Measurements from ENCODE around the gene IER2.
A peak's percentile ranks its signal among the peaks of the same experiment; 100 is the strongest.

Gene IER2

DNA sequence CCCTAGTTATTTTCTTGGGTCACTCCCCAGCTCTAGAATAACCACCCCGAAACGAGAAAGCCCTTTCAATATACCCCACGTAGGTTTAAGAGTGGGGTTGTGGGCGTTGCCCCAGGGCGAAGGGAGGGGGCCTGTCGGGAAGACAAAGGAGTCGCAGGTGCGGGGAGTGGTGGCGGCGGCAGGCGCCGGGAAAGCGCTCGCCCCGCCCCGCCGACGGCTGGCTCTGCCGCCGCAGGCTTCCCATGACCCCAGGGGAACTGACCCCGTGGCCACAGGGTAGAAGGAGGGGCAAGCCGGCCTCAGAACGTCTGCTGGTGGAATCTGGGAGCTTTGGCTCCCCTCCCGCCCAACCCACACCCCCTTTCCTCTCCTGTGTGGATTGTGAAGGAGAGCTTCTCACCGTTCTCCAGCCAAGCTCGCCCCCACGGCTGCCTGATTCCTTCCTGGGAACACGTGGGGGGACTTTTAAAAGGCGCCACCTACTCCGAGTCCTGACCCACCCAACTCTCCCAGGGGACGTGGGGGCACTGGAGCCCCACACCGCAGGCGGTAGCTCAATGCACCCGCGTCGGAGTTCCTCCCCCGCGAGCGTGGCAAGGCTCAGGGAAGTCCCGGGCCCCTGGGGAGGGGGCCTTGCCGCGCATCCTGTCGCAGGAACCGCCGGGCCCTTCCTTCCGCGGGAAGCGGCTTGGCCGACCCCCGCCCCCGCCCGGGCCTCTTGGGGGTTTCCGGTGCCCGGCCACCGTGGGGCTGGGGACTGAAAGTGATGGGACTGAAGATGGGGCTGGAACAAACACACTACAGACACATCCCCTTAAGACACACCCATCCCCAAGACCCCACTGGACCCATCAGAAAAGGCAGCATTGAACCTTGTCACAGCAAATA, 5.5 kb downstream of the IER2 start:
- Mint-ChIP-seq H3K9me3 (no peaks in the 10 kb centered on the region), H3K36me3 (ENCODE audit: low read depth) (peaks cover 11% of the 10 kb centered on the region), H3K27ac (peak overlapping the region; percentile 94 to 98 (median 95)), H3K27me3 (ENCODE audit: low read depth) (peaks cover 5% of the 10 kb centered on the region), H3K4me1 (peaks cover 11% of the 10 kb centered on the region), H3K4me3 (peak overlapping the region; percentile 95 to 100 (median 100))
- TF ChIP-seq, protein P1, sequence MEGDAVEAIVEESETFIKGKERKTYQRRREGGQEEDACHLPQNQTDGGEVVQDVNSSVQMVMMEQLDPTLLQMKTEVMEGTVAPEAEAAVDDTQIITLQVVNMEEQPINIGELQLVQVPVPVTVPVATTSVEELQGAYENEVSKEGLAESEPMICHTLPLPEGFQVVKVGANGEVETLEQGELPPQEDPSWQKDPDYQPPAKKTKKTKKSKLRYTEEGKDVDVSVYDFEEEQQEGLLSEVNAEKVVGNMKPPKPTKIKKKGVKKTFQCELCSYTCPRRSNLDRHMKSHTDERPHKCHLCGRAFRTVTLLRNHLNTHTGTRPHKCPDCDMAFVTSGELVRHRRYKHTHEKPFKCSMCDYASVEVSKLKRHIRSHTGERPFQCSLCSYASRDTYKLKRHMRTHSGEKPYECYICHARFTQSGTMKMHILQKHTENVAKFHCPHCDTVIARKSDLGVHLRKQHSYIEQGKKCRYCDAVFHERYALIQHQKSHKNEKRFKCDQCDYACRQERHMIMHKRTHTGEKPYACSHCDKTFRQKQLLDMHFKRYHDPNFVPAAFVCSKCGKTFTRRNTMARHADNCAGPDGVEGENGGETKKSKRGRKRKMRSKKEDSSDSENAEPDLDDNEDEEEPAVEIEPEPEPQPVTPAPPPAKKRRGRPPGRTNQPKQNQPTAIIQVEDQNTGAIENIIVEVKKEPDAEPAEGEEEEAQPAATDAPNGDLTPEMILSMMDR (IDR thresholded peaks at IDR 0.05; ENCODE audit: unreplicated experiment in 3 of 3), result no peak

DNA sequence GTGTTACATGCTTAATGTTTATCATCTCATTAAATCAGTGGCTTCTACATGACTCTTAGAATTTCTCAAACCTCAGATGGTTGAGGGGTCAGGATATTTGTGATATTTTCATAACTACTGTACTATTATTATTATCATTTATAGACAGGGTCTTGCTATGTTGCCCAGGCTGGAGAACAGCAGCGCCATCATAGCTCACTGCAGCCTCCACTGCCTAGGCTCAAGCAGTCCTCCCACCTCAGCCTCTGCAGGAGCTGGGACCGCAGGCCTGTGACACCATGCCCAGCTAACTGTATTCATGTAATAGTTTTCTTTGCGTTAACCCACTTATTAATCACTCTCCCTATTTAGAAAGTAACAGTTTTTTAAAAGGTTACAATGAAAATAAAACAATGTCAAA, 9.5 kb downstream of the IER2 start:
- Mint-ChIP-seq H3K27ac (peak overlapping the region; percentile 29 to 53 (median 44)), H3K36me3 (ENCODE audit: low read depth) (peaks cover under 1% of the 10 kb centered on the region), H3K27me3 (ENCODE audit: low read depth) (no peaks in the 10 kb centered on the region), H3K9me3 (no peaks in the 10 kb centered on the region), H3K4me3 (peak overlapping the region in 1 of 3 experiments; percentile 43), H3K4me1 (peaks cover 36% of the 10 kb centered on the region)
- TF ChIP-seq, protein P1 (IDR thresholded peaks at IDR 0.05; ENCODE audit: unreplicated experiment in 3 of 3), result no peak

DNA sequence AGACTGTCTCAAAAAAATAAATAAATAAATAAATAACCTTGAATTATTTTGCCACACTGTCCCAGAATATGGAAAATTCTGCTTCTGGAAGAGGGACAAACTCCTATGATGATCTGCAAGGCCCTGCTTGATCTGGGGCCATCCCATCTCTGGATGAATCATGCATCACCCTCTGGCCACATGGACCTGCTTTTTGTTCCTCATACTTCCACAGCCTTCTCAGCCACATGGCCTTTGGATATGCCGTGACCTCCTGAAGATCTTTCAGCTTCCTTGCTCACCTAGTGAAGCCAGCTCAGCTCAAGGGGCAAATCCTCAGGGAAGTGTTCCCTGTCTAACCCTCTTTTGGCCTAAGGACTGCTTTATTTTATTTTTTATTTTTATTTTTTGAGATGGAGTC, 10.3 kb downstream of the IER2 start:
- Mint-ChIP-seq H3K4me1 (peaks cover 38% of the 10 kb centered on the region), H3K4me3 (peak overlapping the region in 1 of 3 experiments; percentile 54), H3K27ac (peak overlapping the region in 2 of 3 experiments; percentile 50 to 51), H3K9me3 (no peaks in the 10 kb centered on the region), H3K36me3 (ENCODE audit: low read depth) (no peaks in the 10 kb centered on the region), H3K27me3 (ENCODE audit: low read depth) (no peaks in the 10 kb centered on the region)
- TF ChIP-seq, protein P1 (IDR thresholded peaks at IDR 0.05; ENCODE audit: unreplicated experiment in 3 of 3), result no peak

DNA sequence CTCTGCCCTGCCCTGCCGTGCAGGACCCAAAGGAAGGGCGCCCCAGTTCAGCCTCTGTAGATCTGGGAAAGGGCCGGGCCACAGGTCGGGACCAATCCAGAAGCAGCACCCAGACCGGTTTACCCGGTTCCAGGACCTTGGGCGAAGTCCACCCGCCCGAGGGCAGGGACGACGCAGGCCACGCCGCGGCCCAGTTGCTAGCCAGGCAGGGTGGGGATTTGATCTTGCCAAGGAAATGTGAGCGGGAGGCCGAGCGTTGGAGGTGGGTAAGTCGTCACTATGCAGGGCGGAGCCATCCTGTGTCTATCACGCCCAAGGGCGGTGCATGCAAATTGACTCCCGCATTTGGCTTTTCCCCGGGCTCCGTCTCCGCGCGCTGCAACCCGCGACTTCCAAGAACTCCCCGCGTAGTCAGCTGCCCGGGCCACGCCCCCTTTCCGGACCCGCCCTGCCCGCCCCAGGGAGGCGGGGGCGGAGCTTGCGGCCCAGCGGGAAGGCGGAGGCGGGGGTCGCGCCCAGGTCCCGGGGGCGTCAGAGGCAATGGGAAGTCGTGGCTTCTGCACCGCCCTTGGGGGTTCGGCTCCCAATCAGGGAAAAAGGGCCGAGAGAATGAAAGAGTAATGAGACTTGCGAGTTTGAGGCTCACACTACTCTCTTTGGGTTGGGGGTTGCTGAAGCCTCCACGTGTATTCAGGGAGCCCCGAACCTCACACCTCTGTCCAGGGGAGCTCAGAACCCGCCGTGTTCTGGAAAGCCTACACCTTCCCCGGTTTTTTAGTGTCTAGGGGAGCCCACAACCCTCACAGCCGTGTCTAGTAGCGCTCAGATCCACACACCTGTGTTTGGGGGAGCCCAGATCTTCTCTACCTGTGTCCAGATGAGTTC, 12.8 kb downstream of the IER2 start:
- H3K27me3 Mint-ChIP-seq (ENCODE audit: low read depth), result no peaks in the 10 kb centered on the region

GRCh38 chr19:13163609-13164342, 13.6 kb downstream of the IER2 start:
- Mint-ChIP-seq H3K4me1 (peaks cover 50% of the 10 kb centered on the region), H3K4me3 (peak overlapping the region; percentile 74 to 83 (median 75)), H3K27me3 (ENCODE audit: low read depth) (no peaks in the 10 kb centered on the region), H3K36me3 (ENCODE audit: low read depth) (no peaks in the 10 kb centered on the region), H3K9me3 (no peaks in the 10 kb centered on the region), H3K27ac (peak overlapping the region; percentile 100)
- TF ChIP-seq, protein P1 (IDR thresholded peaks at IDR 0.05; ENCODE audit: unreplicated experiment in 3 of 3), result no peak

More for the DNA sequence above, 12.8 kb downstream of the IER2 start:
- Mint-ChIP-seq H3K27ac (peak overlapping the region; percentile 100), H3K4me1 (peaks cover 49% of the 10 kb centered on the region), H3K36me3 (ENCODE audit: low read depth) (no peaks in the 10 kb centered on the region), H3K9me3 (no peaks in the 10 kb centered on the region), H3K4me3 (peak overlapping the region; percentile 74 to 83 (median 75))
- TF ChIP-seq, protein P1 (IDR thresholded peaks at IDR 0.05; ENCODE audit: unreplicated experiment in 3 of 3), result no peak

All from nephron (organoid).